Stimulated activated CD8-positive, alpha-beta memory T cell treated with anti-CD3 and anti-CD28 coated beads, Interleukin-4, amount 100 ng/mL, for 4 hours (primary cell): ENCODE measurements around the gene RBP4.
A peak's percentile ranks its signal among the peaks of the same experiment; 100 is the strongest.
"Not testable (repeated sequence)": the region's sequence is repeated elsewhere in the genome, so short reads cannot be mapped to it uniquely, and the experiment has no call there.

Source experiments
- DNase-seq, 2 donors: peaks; one replicate each; pipeline ENCODE4 v3.0.0-alpha.2; 2020; ENCODE audit warnings: low read depth in 2 of 2, low spot score in 1 of 2

RBP4 gene

GRCh38 chr10:93567277-93568104, 33.5 kb downstream of the RBP4 start:
- no peak for DNase-seq

DNA sequence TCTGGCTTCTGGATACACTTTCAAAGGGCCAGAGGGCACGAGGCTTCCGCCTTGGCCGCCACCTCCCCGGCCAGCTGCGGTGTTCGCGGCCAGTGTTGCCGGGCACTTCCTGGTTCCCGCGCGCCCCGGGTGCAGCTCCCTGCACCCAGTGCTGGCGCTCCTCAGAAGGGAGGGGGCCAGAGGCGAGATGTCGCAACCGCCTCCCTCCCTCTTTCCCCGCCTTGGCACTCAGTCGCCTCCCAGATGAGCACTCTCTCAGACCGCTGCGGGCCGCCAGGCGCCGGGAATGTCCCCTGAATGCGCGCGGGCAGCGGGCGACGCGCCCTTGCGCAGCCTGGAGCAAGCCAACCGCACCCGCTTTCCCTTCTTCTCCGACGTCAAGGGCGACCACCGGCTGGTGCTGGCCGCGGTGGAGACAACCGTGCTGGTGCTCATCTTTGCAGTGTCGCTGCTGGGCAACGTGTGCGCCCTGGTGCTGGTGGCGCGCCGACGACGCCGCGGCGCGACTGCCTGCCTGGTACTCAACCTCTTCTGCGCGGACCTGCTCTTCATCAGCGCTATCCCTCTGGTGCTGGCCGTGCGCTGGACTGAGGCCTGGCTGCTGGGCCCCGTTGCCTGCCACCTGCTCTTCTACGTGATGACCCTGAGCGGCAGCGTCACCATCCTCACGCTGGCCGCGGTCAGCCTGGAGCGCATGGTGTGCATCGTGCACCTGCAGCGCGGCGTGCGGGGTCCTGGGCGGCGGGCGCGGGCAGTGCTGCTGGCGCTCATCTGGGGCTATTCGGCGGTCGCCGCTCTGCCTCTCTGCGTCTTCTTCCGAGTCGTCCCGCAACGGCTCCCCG, 34.4 kb downstream of the RBP4 start, which contains the start of gene FFAR4:
TSS of gene FFAR4 (plus strand) at position 231 of the 842 bp plus-strand sequence. CDS start at position 287, 56 bp downstream.
- DNase-seq, result no peak

- DNase-seq, result no peak
These were observed 35.6 kb downstream of the RBP4 start for GRCh38 chr10:93565446-93565845.

GRCh38 chr10:93560541-93560940, 40.5 kb downstream of the RBP4 start:
- DNase-seq, result no peak

DNA sequence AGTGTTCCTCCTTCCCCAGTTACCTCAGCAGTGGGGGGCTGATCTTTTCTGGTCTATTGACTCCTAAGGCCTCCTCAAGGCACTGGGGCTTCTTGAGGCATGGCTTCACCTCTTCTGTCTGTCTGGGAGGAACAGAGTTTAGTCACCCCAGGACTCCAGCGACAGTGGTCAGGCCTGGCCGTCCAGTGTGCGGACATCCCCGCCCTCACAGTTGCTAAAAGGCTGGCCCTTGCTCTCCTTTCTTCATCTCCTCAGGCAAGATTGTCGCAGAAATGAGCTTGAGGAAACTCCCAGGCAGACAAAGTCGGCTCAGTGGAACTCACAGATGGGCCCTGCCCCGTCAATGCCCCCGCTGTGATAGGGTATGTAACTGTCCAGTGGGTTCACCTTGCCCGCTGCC, 41.5 kb downstream of the RBP4 start:
- no peak for DNase-seq

GRCh38 chr10:93554760-93555432, 46.1 kb downstream of the RBP4 start:
- peak in 1 of 2 donors; percentile 3 for DNase-seq

- DNase-seq, result no peak
These were observed 46.7 kb downstream of the RBP4 start for GRCh38 chr10:93554316-93554663.

DNA sequence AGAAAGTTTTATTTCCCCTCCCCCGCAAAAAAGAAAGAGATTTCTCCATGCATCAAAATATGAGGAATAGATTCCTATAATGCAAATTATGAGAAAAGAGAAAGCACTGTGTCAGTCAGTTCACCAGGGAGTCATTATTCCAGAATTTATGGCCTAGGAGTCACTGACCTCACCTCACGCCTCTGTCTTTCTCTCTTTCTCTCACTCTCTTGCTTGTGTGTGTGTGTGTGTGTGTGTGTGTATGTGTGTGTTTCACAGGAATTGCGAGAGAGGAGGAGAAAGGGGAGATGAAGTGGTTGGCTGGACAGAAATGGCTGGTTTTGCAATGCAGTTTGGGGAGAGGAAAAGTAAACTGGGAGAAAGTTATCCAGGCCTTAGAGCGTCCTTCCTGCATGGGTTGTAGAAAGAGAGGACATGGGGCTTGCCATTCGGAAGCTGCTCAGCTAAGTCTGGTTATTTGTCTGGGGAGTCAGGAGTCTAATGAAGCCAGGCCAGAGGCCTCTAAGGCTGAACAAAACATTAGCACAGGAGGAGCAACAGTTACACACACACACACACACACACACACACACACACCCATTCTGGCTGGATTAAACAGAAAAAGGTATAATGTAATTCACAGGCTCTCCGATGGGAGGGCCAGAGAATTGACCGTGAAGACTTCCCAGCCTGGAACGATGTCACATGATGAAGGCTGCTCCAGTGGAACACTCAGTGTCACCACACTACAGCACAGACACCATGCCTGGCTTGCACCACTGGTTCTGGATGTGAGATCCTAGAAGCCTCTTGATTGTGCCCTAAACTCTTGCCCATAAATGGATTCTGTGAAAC, 47.3 kb downstream of the RBP4 start:
- no peak for DNase-seq

GRCh38 chr10:93552780-93553179, 48.3 kb downstream of the RBP4 start:
- no peak for DNase-seq

- no peak for DNase-seq
These were observed 50.4 kb downstream of the RBP4 start for GRCh38 chr10:93550606-93551005.

GRCh38 chr10:93548376-93549071, 52.5 kb downstream of the RBP4 start:
- no peak for DNase-seq

GRCh38 chr10:93547522-93547921, 53.5 kb downstream of the RBP4 start:
- no peak for DNase-seq

DNA sequence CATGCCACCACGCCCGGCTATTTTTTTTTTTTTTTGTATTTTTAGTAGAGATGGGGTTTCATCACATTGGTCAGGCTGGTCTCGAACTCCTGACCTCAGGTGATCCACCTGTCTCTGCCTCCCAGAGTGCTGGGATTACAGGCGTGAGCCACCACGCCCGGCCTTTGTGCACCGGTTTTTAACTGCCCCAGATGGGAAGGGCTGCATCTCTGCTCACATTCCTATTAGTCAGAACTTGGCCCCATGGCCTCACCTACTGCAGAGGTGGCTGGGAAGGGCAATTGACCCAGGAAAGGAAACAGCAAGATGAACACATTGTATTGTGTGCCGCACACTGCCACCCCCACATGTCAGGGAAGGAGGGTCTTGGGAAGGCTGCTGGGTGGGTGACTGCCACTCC, 54.0 kb downstream of the RBP4 start:
- not testable (repeated sequence) for DNase-seq

GRCh38 chr10:93542358-93542791, 58.7 kb downstream of the RBP4 start:
- no peak for DNase-seq
